D721Med (cell line): ENCODE data around the gene EFCAB11.

Source experiments
- DNase-seq: peaks from one replicate; pipeline ENCODE4 v3.0.0; 2011; ENCODE audit warnings: low spot score; ENCODE audit not compliant: insufficient read length
- FAIRE-seq: peaks from 2 replicates; lab custom pipeline; 2011; peaks lifted over from hg19 to GRCh38; lab: Jason Lieb, UNC
- CTCF ChIP-seq: IDR thresholded peaks from 2 replicates; pipeline ENCODE4 v1.5.1; 2012; ENCODE audit warnings: mild to moderate bottlenecking, control low read depth; ENCODE audit not compliant: insufficient read depth; ENCODE audit errors: missing control alignments

Gene EFCAB11

GRCh38 chr14:89973234-89973823 lies 18.8 kb upstream of the EFCAB11 start:
- TF ChIP-seq CTCF: peak; percentile 85
- DNase-seq: peak; percentile 65
- peak; percentile 87 for FAIRE-seq

GRCh38 chr14:89965839-89966238 lies 11.3 kb upstream of the EFCAB11 start:
- no peak for TF ChIP-seq CTCF
- DNase-seq (no peak), FAIRE-seq (no peak)

GRCh38 chr14:89963288-89963978 lies 8.9 kb upstream of the EFCAB11 start:
- DNase-seq: no peak
- no peak for TF ChIP-seq CTCF
- FAIRE-seq: no peak

- FAIRE-seq: no peak
These were observed 6.4 kb upstream of the EFCAB11 start for GRCh38 chr14:89960914-89961313.

GRCh38 chr14:89959853-89960445 lies 5.4 kb upstream of the EFCAB11 start:
- no peak for FAIRE-seq

More at GRCh38 chr14:89960914-89961313, 6.4 kb upstream of the EFCAB11 start:
- no peak for TF ChIP-seq CTCF
- no peak for DNase-seq

GRCh38 chr14:89958966-89959365 lies 4.4 kb upstream of the EFCAB11 start:
- DNase-seq: no peak
- TF ChIP-seq CTCF: no peak
- FAIRE-seq: no peak

More at GRCh38 chr14:89959853-89960445, 5.4 kb upstream of the EFCAB11 start:
- TF ChIP-seq CTCF: no peak
- DNase-seq: no peak

GRCh38 chr14:89957791-89958190 lies 3.3 kb upstream of the EFCAB11 start:
- TF ChIP-seq CTCF: no peak
- FAIRE-seq (no peak), DNase-seq (no peak)
